Measurements from ENCODE around the gene PCDHAC1.

PCDHAC1 gene

GRCh38 chr5:140969880-140970279 is 43.8 kb downstream of the PCDHAC1 start:
- DNase-seq (ENCODE audit: low read depth): no peak

- no peak for DNase-seq (ENCODE audit: low read depth)
Measured at GRCh38 chr5:140973550-140973949, 47.5 kb downstream of the PCDHAC1 start.

- DNase-seq (ENCODE audit: low read depth): no peak
Measured at GRCh38 chr5:140977003-140977402, 50.9 kb downstream of the PCDHAC1 start.

GRCh38 chr5:140978260-140978659 is 52.2 kb downstream of the PCDHAC1 start:
- no peak for DNase-seq (ENCODE audit: low read depth)

- DNase-seq (ENCODE audit: low read depth): no peak
Measured at GRCh38 chr5:140978983-140979382, 52.9 kb downstream of the PCDHAC1 start.

All from activated gamma-delta T cell treated with anti-CD3 and anti-CD28 coated beads, Interleukin-2, amount 50 U/mL, for 16 hours (primary cell).